Body of pancreas (tissue), 4 donors: ENCODE measurements around the gene ABCB11. TPM values are rescaled to one million over a fixed set of nuclear protein-coding genes. Genes with fewer than 3 reads are reported as not detected.

Experiments used
- ATAC-seq: fragments of 150-250 bp; one replicate; pipeline ENCODE4 v1.9.1; 2016
- DNase-seq, 4 donors: peaks; one replicate each; pipeline ENCODE4 v3.0.0-alpha.2; 2019
- H3K27ac ChIP-seq, 4 donors: fragments of 200-600 bp; sonication (generic); 1 replicate in 3 of 4; 2 replicates in 1 of 4; pipeline versions ENCODE4 v1.5.1 to v1.6.1; 2016 to 2019; ENCODE audit warnings: mild to moderate bottlenecking in 1 of 4, mixed read lengths in 1 of 4, moderate library complexity in 1 of 4
- H3K27me3 ChIP-seq, 2 donors: fragments of 200-600 bp; sonication (generic); one replicate each; pipeline ENCODE4 v1.6.0; 2016; ENCODE audit warnings: mild to moderate bottlenecking in 1 of 2
- H3K36me3 ChIP-seq, 2 donors: fragments of 200-600 bp; sonication (generic); replicated peaks in 1 of 2; 2 replicates each; pipeline ENCODE4 v1.5.1; 2016; ENCODE audit warnings: low read depth in 2 of 2; ENCODE audit not compliant: insufficient read depth in 1 of 2
- H3K4me1 ChIP-seq: fragments of 200-600 bp; sonication (generic); one replicate; pipeline ENCODE4 v1.6.0; 2016
- H3K4me3 ChIP-seq, 2 donors: fragments of 200-600 bp; sonication (generic); 1 replicate in 1 of 2; 2 replicates in 1 of 2; pipeline ENCODE4 v1.5.1; 2016 to 2019
- H3K9me3 ChIP-seq, 3 donors: fragments of 200-600 bp; sonication (generic); 1 replicate in 2 of 3; 2 replicates in 1 of 3; pipeline ENCODE4 v1.5.1; 2016
- POLR2A ChIP-seq, 3 donors: fragments of 450-650 bp; IDR thresholded peaks; one replicate each; pipeline ENCODE4 v1.6.1; 2016; ENCODE audit warnings: antibody characterized with exemption in 3 of 3, mild to moderate bottlenecking in 2 of 3
- WGBS, 2 donors: methylation state at CpG; one replicate each; pipeline ENCODE4 v1.1.5; 2017; 5-methylcytosine and 5-hydroxymethylcytosine counted together
- intact Hi-C: fragments of 100-400 bp; cut with DNase I; formaldehyde crosslinking; loops from one replicate; pipeline ENCODE4 v1.15.1; 2023
- total RNA-seq, 2 donors: library from RNA; depleted of rRNA; stranded (reverse); fragments of >200 nt; gene quantifications; one replicate each; pipeline ENCODE4 v1.1.0, GENCODE V29; 2016
- TF ChIP-seq, protein P1 (sequence below), 7 experiments: fragments of 450-650 bp in 4 of 7; fragments of 200-600 bp in 3 of 7; sonication (generic) in 3 of 7; IDR thresholded peaks; one replicate each; pipeline ENCODE4 v1.5.1; 2016 to 2019; ENCODE audit warnings: antibody characterized with exemption in 7 of 7

ABCB11 gene
- total RNA-seq, 2 donors from 2014 or later, result 0.33 TPM; not detected in 1

DNA sequence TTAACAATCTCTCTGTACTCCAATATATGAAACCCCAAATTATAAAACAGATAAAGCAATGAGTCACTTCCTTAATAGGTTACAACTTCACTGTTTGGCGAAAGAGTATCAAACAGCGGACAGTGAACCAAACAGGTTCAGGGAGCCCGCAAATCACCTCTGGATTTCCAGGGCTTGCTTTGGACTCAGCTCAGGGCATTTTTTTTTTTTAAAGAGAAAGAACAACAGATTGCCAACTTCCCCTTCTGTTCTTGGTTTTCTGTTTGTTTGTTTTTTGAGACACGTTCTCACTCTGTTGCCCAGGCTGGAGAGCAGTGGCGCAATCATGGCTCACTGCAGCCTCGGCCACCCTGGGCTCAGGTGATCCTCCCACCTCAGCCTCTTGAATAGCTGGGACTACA lies 52.7 kb downstream of the ABCB11 start:
- H3K4me1 ChIP-seq, result no peaks in the 10 kb centered on the region
- H3K9me3 ChIP-seq, result no peaks in the 10 kb centered on the region
- 78 to 81% methylated on average over 6 of the region's 6 CpGs for WGBS, 2 donors
- H3K4me3 ChIP-seq, result no peak overlapping the region
- DNase-seq, result no peak
- no peak for ATAC-seq
- no peaks in the 10 kb centered on the region for H3K36me3 ChIP-seq
- intact Hi-C loops, result loop anchor here (10.0 kb wide), 1 partner anchor 156 kb away; no protein-coding TSS in a partner anchor
- no peak overlapping the region for H3K27ac ChIP-seq
- TF ChIP-seq, protein P1, sequence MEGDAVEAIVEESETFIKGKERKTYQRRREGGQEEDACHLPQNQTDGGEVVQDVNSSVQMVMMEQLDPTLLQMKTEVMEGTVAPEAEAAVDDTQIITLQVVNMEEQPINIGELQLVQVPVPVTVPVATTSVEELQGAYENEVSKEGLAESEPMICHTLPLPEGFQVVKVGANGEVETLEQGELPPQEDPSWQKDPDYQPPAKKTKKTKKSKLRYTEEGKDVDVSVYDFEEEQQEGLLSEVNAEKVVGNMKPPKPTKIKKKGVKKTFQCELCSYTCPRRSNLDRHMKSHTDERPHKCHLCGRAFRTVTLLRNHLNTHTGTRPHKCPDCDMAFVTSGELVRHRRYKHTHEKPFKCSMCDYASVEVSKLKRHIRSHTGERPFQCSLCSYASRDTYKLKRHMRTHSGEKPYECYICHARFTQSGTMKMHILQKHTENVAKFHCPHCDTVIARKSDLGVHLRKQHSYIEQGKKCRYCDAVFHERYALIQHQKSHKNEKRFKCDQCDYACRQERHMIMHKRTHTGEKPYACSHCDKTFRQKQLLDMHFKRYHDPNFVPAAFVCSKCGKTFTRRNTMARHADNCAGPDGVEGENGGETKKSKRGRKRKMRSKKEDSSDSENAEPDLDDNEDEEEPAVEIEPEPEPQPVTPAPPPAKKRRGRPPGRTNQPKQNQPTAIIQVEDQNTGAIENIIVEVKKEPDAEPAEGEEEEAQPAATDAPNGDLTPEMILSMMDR (IDR thresholded peaks at IDR 0.05), result no peak
- no peak for TF ChIP-seq POLR2A (IDR thresholded peaks at IDR 0.05)
- no peaks in the 10 kb centered on the region for H3K27me3 ChIP-seq

DNA sequence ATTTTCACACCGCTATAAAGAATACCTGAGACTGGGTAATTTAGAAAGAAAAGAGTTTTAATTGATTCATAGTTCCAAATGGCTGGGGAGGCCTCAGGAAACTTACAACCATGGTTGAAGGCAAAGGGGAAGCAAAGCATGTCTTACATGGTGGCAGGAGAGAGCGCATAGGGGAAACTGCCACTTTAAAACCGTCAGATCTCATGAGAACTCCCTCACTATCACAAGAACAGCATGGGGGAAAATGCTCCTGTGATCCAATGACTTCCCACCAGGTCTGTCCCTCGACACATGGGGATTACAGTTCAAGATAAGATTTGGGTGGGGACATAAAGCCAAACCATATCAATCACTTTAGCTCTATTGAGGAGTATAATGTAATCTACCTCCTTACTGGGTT lies 53.5 kb downstream of the ABCB11 start:
- ATAC-seq (no peak), DNase-seq (no peak)
- Histone ChIP-seq H3K36me3 (no peaks in the 10 kb centered on the region), H3K27me3 (no peaks in the 10 kb centered on the region), H3K4me3 (no peak overlapping the region), H3K9me3 (no peaks in the 10 kb centered on the region), H3K27ac (no peak overlapping the region), H3K4me1 (no peaks in the 10 kb centered on the region)
- TF ChIP-seq POLR2A (IDR thresholded peaks at IDR 0.05), result no peak
- TF ChIP-seq, protein P1 (IDR thresholded peaks at IDR 0.05), result no peak
- intact Hi-C loops, result loop anchor here (10.0 kb wide), 1 partner anchor 157 kb away; no protein-coding TSS in a partner anchor
- 75% methylated on average over 4 of the region's 4 CpGs for WGBS, 2 donors

DNA sequence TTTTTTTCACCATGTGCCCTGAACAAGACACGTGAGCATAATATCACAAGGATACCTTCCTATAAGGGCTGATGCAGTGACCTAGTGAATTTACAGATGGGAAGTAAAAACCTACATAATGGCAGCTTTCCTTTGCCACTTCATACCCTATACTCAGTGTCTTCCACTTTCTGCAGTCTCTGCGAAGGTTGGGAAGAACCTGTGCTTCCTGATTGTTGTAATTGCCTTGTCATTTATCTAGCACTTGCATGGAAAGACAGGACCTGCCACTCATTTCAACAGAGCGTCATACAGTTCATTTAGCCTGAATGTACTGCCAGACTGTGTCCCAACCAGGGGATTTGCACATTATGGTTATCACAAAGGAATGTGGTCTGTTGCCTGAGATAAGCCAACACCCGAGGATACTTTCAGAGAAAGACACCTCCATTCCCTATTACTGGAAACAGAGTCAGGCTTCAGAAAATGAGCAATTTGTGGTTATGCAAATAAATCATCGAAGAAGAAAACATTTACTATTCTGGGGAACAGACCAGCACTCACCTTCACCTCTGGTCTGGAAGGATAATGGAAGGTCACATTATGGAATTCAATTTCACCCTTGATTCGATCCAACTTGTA lies 55.0 kb downstream of the ABCB11 start:
- no peak for DNase-seq
- Histone ChIP-seq H3K27ac (no peak overlapping the region), H3K36me3 (no peaks in the 10 kb centered on the region), H3K27me3 (no peaks in the 10 kb centered on the region), H3K4me1 (no peaks in the 10 kb centered on the region), H3K4me3 (no peak overlapping the region), H3K9me3 (no peaks in the 10 kb centered on the region)
- intact Hi-C loops, result loop anchor here (10.0 kb wide), 1 partner anchor 159 kb away; no protein-coding TSS in a partner anchor
- ATAC-seq, result no peak
- TF ChIP-seq, protein P1 (IDR thresholded peaks at IDR 0.05), result no peak
- no peak for TF ChIP-seq POLR2A (IDR thresholded peaks at IDR 0.05)
- 55 to 57% methylated on average over 6 of the region's 6 CpGs for WGBS, 2 donors

DNA sequence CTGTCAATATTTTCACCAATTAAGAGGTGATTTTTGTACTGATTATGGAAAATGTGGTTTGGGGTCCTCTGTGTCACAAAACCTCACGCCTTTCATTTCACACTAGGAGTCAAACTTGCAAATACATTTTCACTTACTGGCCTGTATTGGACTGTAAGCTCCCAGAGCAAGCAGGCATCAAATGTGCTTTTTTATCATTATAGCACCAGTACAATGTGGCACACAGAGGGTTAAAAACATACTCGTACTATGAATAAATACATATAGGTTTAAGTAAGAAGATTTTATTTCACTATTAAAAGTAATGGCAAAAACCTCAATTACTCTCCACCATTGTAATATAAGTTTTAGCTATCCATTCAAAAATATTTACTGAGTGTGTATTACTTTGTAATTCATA lies 56.7 kb downstream of the ABCB11 start:
- Histone ChIP-seq H3K4me1 (no peaks in the 10 kb centered on the region), H3K4me3 (no peak overlapping the region), H3K36me3 (no peaks in the 10 kb centered on the region), H3K27me3 (no peaks in the 10 kb centered on the region), H3K27ac (no peak overlapping the region), H3K9me3 (no peaks in the 10 kb centered on the region)
- DNase-seq (no peak), ATAC-seq (no peak)
- intact Hi-C loops, result loop anchor here (10.0 kb wide), 1 partner anchor 160 kb away; no protein-coding TSS in a partner anchor
- WGBS, 2 donors, result 51 to 55% methylated on average over 2 of the region's 2 CpGs
- TF ChIP-seq POLR2A (IDR thresholded peaks at IDR 0.05), result no peak
- TF ChIP-seq, protein P1 (IDR thresholded peaks at IDR 0.05), result no peak

DNA sequence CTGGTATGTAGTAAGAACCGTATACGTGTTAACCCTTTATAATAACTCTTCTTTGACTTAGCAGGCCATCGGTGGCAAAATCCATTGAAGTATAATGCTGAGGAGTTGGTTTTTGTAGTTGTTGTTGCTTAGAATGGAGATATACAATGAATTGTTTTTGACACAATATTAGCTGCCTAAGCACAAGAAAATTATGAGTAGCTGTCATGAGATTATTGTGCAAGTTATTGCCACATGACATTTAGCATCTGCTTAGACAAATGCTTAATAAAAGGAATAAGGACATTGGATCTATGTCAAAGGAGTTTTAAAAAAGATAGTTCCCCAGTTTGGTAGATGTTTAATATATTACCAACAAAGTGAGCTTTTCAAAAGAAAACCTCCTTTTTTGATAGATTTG lies 59.9 kb downstream of the ABCB11 start:
- TF ChIP-seq, protein P1 (IDR thresholded peaks at IDR 0.05), result no peak
- no peak for TF ChIP-seq POLR2A (IDR thresholded peaks at IDR 0.05)
- H3K4me3 ChIP-seq, result no peak overlapping the region
- WGBS, 2 donors, result 59 to 63% methylated on average over 3 of the region's 3 CpGs
- no peaks in the 10 kb centered on the region for H3K4me1 ChIP-seq
- no peaks in the 10 kb centered on the region for H3K36me3 ChIP-seq
- DNase-seq (no peak), ATAC-seq (no peak)
- H3K27me3 ChIP-seq, result no peaks in the 10 kb centered on the region
- no peaks in the 10 kb centered on the region for H3K9me3 ChIP-seq
- intact Hi-C loops, result loop anchor here (10.0 kb wide), 1 partner anchor 164 kb away; no protein-coding TSS in a partner anchor
- H3K27ac ChIP-seq, result no peak overlapping the region
